NCI-H748 treated with DMSO at 0.1 percent for 48 hours (cell line): ENCODE data around the gene ADGRG1.

Experiments
- DNase-seq: peaks from one replicate; lab custom pipeline; 2025; lab: John Stamatoyannopoulos, UW

Gene ADGRG1

DNA sequence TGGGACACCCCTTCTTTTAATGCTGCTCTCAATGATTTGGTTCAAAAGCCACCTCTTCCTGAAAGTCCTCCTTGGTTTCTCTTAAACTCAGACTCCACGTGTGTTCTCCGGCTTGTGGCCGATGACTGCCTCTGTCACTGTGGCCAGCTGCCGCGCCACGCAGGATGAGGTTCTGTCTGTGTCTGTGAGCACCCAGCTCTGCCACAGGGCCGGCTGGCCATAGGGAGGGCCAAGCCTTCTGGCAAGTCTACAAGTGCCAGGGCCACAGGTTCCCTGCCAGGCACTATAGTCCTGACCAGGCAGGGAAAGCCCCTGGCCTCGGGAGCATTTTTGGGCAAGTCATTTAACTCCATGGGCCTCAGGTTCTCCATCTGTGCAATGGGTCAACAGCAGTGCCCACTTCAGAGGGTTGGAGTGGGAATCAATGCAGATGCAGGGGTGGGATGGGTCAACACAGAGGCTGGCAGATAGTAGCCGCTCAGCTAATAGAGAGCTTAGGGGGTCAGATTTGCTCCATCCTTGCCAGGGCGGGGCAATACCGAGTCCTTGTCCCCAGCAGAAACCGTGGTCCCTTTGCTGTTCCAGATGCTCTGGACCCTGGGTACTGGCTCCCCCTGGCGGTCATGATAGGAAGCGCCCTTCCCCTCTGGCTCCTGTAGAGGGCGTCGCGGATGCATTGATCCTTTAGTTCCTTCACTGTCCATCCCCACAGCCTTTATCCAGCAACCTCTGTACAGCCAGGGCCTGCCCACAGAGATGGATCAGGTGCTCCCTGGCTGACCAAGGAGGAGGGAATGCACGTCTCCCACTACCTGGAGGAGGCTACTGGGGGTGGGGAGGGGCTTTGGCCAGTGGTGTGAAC lies 20.4 kb downstream of the ADGRG1 start:
- peak; percentile 35 for DNase-seq

DNA sequence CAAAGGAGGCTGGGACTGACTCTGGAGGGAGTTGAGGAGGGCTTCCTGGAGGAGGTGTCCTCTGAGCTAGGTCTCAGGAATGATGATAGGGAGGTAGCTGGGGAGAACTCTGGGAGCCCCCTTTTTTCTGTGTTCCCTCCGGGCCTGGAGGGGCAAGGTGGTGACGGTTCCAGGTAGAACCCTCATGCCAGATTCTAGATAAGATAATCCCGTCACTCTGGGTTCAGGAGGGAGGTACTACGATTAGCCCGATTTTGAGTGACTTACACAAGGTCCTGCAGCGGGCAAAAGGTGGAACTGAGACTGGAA lies 21.0 kb downstream of the ADGRG1 start:
- no peak for DNase-seq

DNA sequence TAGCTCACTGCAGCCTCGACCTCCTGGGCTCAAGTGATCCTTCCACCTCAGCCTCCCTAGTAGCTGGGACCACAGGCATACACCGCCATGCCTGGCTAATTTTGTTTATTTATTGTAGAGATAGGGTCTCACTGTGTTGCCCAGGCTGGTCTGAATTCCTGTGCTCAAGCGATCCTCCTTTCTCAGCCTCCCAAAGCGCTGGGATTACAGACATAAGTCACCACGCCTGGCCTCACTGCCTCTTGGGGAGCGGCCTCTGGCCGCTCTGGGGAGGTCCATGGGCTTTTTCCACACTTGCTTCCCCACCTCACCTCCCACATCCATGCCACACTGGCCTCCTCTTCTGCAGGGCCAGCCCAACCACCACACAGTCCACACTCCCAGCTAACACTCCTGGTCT lies 21.4 kb downstream of the ADGRG1 start:
- no peak for DNase-seq

DNA sequence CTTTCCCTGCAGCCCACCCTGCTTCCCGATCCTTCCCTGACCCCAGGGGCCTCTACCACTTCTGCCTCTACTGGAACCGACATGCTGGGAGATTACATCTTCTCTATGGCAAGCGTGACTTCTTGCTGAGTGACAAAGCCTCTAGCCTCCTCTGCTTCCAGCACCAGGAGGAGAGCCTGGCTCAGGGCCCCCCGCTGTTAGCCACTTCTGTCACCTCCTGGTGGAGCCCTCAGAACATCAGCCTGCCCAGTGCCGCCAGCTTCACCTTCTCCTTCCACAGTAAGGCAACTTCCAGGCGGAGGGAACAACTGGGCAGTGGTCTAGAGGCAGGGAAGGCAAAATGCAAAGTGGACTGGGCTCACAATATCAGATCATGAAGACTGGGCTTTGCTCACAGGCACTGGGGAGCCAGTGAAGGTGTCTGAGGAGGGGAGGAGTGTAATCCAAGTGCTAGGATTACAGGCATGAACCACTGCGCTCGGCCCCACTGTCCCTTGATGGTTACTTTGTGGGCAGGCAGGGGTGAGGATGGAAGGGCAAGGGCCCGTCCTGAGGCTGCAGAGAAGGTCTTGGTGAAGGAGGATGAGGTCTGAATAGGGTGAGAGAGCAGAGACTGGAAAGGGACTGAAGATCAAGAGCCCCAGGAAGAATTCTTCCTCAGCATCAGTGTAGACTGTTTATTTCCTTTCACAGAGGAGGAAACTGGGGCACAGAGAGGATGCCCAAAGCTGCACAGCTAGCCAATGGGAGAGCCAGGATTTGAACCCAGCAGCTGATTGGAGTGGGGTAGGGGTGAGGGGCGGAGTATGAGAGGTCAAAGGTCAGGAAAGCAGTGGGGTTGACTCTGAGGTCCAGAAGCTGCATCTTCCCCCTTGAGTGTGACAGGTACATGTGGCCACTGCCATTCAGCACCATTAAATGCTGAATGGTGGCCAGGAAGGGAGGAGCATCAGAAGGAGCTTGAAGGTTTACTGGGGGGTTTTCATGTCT lies 23.2 kb downstream of the ADGRG1 start:
- no peak for DNase-seq

DNA sequence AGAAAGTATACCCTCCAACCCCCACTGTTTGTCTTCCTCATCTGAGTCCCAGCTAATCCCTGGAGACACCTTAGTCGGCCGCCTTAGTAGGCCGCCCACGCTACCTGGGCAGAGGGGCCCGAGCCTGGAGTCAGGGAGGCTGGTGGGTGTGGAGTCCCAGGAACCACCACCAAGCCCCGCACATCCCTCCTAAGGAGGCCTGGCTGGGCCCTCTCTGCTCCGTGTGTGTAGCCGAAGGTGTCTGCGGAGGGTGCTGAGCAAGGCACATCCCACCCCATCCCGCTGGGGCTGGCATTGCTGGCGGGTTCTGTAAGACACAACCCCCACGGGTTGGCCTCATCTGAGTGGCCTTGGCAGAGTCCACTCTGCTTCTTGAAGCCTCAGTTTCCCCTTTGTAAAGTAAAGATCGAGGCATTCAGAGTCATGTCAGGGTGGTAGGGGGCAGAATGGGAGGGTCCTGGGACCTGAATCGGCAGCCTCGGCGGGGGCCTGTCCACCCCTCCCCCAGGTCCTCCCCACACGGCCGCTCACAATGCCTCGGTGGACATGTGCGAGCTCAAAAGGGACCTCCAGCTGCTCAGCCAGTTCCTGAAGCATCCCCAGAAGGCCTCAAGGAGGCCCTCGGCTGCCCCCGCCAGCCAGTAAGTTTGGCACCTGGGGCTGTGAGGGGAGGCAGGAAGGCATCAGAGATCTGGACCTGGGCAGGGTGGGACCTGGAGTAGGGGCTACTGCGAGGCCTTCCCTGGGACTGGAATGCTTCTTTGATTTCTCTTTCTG lies 24.5 kb downstream of the ADGRG1 start:
- DNase-seq = no peak

DNA sequence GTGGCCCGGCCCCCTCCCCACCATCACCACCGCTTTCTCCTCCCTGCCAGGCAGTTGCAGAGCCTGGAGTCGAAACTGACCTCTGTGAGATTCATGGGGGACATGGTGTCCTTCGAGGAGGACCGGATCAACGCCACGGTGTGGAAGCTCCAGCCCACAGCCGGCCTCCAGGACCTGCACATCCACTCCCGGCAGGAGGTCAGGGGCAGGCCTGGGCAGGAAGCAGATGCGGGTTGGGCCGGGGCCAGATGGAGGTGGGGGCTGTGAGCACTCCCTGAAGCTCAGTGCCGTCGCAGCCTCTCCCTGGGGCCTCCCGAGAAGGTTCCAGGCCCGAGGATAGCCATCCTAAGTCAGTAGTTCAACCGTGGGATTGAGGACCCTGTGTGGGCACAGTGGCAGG lies 25.5 kb downstream of the ADGRG1 start:
- DNase-seq = no peak

DNA sequence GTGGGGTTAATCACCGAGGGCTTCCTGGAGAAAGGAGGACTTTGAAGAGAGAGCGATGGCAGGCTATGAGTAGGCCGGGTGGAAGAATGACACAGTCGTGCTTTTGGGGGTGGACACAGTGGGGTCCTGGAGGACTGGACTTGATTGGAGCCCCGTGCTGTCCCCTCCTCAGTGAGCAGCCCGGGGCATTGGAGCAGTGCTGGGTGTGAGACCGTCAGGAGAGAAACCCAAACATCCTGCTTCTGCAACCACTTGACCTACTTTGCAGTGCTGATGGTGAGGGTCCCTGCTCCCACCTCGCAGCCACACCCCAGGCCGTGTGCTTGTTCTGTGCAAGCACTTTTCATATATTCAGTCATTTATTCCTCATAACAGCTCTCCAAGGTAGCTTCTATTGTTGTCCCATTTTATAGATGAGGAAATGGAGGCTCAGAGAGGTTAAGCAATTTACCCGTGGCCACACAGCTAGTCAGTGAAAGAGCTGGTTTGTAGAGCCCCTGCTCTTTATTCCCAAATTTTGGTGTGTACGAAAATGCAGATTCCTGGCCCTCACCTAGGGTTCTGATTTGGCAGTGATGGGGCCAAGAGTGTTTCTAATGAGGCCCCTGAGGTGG lies 28.0 kb downstream of the ADGRG1 start:
- DNase-seq = no peak

DNA sequence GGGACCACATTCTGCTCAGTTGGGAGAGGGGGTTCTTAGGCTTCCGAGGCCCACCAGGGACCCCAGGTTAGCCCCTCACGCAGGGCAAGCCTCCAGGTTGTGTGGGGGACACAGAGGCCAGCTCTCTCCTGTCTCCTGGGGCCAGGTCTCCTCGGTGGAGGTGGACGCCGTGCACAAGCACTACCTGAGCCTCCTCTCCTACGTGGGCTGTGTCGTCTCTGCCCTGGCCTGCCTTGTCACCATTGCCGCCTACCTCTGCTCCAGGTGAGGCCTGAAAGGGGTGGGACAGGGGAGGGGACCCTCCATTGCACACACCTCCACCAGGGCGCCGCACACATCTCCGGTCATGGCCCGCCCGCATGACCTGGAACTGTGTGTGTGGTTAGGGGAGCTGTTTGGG lies 28.8 kb downstream of the ADGRG1 start:
- DNase-seq = no peak

DNA sequence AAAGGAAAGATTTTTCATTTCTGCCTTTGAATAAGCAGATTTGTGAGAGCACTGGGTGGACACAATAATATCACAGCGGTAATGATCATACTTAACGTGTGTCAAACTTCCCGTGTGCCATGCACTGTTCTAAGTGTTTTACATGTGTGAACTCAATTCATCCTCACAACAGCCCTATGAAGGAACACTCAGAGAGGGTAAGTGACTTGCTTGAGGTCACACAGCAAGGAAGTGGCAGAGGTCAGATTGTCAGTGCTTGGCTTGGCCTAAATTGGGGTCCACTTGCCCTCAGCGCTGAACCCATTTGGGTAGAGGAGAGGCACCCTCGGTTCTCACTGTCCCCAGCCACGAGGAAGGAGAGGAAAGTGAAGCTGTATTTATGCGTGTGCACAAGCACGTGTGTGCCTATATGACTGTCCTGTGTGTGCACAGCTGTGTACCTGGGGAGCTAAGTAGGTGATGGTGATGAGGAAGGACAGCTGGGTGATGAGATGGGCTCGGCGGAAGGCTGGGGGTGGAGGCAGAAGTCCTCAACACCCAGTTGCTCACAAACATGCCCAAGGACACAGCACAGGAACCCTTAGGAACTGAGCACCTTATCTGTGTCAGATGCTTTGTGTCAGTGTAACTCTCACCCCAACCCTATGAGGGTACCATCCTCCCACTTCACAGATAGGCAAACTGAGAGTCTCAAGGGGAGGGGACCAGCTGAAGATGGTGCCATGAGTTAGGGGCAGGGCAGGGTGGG lies 29.9 kb downstream of the ADGRG1 start:
- no peak for DNase-seq

DNA sequence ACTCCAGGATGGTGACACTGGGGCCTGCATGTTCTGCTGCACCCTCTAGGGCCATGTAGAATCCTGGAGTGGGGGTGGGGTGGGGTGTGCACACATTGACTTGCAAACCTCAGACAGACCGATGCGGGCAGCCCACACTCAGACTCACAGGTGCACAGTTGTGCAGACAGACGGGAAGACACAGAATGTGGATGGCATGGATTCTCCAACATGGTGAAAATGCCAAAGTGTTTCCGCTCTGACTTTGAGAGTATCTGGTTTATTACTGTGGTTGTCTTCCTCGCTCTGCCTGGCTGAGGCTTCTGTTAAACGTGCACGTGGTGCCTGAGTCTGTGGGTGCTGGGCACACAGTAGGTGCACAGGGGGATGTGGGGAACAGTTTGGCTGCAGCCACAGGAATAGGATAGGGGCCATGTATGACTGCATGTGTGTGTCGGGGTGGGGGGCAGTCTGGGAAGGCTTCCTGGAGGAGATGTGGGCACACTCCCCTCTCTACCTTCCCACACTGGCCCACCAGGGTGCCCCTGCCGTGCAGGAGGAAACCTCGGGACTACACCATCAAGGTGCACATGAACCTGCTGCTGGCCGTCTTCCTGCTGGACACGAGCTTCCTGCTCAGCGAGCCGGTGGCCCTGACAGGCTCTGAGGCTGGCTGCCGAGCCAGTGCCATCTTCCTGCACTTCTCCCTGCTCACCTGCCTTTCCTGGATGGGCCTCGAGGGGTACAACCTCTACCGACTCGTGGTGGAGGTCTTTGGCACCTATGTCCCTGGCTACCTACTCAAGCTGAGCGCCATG lies 30.6 kb downstream of the ADGRG1 start:
- no peak for DNase-seq

DNA sequence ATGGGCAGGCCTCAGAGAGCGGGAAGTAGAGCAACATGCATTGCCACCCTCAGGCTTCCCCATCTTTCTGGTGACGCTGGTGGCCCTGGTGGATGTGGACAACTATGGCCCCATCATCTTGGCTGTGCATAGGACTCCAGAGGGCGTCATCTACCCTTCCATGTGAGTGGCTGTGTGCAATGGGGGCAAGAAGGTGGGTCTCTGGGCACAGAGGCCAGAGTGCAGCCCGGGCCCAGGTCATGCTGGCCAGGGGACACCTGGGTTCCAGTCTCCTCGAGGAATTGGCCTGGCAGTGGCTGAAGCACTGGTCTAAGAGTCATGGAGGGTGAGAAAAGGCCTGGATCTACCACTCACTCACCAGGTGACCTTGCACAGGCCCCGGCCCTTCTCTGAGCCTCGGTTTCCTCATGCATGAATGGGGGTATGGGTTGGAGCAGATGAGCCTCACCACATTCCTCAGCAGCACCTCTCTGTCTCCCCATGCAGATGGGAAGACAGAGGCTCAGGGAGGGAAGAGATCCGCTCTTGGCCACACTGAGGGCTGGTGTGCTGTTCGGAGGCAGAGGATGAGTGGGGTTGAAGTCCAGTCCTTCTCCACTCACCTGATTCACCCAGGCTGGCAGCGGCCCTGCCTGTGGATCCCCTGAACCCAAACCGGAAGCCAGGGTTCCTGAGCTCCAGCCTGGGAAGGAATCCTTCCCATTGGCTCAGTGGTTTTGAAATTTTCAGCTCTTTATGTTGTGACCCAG lies 32.5 kb downstream of the ADGRG1 start:
- DNase-seq = no peak

DNA sequence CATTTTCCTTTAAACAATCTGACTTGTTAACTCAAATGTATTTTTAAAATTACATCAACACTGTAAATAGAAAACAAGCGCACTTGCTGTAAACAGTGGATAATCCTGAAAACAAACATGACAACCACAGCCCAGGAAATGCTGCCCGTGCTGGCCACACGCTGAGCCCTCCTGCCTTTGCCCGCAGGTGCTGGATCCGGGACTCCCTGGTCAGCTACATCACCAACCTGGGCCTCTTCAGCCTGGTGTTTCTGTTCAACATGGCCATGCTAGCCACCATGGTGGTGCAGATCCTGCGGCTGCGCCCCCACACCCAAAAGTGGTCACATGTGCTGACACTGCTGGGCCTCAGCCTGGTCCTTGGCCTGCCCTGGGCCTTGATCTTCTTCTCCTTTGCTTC lies 33.1 kb downstream of the ADGRG1 start:
- DNase-seq = no peak

DNA sequence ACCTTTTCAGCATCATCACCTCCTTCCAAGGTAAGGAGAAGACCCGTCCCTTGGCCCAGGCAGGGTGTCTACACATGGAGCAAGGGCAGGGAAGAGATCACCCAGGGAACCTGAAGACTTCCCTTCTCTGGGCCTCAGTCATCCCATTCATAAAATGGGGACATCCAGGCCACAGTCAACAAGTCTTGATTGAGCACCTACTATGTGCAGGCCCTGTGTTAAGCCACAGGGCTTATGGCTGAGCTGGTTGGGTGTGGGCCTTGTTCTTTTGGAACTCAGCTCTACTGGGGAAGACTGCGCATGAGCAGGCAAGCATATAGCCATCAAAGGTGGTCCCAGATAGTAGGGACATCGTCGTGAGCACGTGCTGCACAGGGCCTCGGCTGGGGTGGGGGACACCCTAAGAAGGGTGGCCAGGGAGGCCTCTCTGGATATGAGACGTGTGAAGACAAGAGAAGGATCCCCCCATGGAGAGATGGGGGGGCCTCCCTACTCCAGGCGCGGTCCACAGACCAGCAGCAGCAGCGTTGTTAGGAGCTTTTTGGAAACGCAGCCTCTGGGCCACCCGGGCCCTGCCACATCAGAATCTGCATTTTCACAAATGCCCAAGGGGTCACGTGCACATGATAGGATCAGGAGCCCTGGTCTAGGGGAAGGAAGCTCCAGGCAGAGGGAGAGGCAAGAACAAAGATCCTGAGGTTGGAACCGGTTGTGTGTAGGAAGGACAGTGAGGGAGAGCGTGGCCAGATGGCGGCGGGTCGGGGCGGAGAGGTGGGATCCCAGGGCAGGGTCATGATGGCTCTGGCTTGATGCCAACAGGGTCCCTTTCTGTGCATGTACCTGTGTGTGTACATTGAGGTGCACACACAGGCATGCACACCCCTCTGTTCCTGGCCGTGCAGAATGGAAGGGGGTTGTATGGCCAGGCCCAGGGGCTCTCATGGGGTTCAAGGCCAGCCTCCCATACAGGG lies 33.8 kb downstream of the ADGRG1 start:
- DNase-seq = no peak

DNA sequence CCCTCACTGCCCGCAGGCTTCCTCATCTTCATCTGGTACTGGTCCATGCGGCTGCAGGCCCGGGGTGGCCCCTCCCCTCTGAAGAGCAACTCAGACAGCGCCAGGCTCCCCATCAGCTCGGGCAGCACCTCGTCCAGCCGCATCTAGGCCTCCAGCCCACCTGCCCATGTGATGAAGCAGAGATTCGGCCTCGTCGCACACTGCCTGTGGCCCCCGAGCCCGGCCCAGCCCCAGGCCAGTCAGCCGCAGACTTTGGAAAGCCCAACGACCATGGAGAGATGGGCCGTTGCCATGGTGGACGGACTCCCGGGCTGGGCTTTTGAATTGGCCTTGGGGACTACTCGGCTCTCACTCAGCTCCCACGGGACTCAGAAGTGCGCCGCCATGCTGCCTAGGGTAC lies 35.0 kb downstream of the ADGRG1 start:
- DNase-seq = no peak

DNA sequence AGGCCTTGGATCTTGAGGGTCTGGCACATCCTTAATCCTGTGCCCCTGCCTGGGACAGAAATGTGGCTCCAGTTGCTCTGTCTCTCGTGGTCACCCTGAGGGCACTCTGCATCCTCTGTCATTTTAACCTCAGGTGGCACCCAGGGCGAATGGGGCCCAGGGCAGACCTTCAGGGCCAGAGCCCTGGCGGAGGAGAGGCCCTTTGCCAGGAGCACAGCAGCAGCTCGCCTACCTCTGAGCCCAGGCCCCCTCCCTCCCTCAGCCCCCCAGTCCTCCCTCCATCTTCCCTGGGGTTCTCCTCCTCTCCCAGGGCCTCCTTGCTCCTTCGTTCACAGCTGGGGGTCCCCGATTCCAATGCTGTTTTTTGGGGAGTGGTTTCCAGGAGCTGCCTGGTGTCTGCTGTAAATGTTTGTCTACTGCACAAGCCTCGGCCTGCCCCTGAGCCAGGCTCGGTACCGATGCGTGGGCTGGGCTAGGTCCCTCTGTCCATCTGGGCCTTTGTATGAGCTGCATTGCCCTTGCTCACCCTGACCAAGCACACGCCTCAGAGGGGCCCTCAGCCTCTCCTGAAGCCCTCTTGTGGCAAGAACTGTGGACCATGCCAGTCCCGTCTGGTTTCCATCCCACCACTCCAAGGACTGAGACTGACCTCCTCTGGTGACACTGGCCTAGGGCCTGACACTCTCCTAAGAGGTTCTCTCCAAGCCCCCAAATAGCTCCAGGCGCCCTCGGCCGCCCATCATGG lies 35.7 kb downstream of the ADGRG1 start:
- no peak for DNase-seq

DNA sequence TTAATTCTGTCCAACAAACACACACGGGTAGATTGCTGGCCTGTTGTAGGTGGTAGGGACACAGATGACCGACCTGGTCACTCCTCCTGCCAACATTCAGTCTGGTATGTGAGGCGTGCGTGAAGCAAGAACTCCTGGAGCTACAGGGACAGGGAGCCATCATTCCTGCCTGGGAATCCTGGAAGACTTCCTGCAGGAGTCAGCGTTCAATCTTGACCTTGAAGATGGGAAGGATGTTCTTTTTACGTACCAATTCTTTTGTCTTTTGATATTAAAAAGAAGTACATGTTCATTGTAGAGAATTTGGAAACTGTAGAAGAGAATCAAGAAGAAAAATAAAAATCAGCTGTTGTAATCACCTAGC lies 36.2 kb downstream of the ADGRG1 start:
- DNase-seq = no peak

DNA sequence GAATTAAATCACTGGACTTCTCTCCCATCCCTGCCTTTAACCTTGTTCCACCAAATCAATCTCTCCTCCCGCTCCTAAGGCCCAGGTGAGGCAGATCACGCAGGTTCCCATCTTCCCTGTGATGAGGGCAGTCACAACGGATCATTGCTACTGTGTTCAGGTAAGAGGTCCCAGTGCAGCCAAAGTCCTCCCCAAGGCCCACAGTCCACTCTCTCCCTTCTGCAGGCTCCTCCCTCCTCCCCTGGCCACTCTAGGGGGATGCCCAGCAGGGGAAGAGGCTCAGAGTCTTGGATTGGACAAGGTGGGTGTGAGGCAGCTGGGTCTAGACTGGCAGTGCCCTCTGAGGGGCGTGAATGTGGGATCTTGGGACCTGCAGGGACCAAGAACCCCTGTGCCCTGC lies 37.1 kb downstream of the ADGRG1 start:
- no peak for DNase-seq
